ENCODE measurements around the gene ID4.
"Not testable (repeated sequence)": the region's sequence is repeated elsewhere in the genome, so short reads cannot be mapped to it uniquely, and the experiment has no call there.

The ID4 gene

DNA sequence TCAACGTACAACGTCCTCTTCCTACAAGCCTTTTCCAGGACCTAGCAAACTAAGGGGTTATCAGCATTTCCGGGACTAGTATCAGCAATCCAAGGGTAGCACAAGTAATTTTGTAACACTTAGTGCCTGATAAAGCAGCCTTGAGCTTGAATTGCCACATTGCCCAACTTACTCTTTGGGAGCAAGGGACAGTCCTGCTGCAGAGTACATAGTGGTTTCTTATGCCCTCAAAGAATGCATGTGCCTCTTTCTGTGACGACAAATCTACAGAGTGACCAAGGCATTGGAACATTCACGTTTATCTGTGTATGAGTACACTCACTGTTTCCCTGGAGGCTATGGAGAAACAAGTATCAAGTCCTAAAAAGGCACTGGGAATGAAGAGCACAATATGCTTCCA lies 3.2 kb upstream of the ID4 start:
- no peak for DNase-seq (ENCODE audit: low read depth)

- DNase-seq (ENCODE audit: low read depth): no peak
Measured at GRCh38 chr6:19834858-19835257, 2.3 kb upstream of the ID4 start.

DNA sequence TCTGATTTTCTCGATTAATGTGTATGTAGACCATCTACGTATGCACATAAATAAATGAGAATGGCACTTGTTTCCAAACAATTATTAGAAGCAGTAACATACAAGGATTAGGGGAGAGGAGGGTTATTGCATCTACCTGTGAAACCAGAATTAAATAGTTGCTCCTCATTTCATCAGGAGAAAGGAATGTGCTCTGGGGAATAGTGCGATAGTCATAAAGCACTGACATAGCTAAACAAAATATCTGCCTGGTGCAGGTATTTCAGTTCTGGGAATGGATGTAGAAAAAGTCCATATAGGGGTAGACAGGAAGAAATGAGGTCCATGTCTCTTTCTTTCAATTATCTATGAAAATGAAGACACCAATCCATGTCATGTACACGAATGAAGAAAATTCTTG lies 1.6 kb upstream of the ID4 start:
- DNase-seq (ENCODE audit: low read depth): no peak

- no peak for DNase-seq (ENCODE audit: low read depth)
Measured at GRCh38 chr6:19837511-19838441, 606 bp downstream of the ID4 start.

DNA sequence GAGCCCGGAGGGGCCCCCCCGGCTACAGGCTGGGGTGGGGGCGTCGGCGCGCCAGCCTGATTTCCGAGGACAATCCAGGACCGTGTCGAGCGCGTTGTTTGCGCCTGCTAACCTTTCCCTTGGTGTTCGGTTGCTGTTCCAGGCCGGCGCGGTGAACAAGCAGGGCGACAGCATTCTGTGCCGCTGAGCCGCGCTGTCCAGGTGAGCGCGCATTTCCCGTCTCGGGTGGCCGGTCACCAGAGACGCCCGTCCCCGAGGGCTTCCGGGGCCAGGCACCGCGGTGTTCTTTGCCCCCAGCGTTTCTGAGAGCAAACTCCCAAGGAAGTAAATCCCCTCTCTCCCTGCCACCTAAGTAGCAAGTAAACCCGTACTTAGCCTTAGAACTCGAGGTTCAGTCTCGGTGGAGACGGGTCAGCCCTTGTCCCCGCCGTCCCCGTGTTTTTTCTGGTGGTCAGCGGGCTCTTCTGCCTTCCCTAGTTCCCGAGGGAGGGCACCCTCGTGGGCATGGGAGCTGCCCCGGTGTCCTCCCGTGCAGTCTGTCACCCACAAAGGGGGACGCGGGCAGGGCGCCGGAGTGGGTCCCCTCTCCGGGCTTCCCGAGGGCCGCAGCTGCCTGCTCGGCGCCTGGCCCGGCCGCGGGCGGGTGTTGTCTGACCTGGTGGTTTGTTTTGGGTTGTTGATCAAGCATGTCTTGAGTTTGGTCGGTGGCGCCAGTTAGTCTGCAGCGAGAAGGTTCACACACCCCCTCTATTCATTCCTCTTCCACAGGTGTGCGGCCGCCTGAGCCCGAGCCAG lies 1.5 kb downstream of the ID4 start:
- no peak for DNase-seq (ENCODE audit: low read depth)

GRCh38 chr6:19839237-19839546 lies 2.0 kb downstream of the ID4 start:
- DNase-seq (ENCODE audit: low read depth): no peak

DNA sequence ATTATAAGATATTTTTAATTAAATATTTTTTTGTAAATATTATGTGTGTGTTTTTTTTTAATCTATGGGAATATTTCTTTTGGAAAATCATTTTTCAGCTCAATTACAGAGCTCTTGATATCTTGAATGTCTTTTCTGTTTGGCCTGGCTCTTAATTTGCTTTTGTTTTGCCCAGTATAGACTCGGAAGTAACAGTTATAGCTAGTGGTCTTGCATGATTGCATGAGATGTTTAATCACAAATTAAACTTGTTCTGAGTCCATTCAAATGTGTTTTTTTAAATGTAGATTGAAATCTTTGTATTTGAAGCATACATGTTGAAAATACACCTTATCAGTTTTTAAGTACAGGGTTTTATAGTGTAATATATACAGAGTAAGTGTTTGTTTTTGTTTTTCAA lies 2.6 kb downstream of the ID4 start:
- no peak for DNase-seq (ENCODE audit: low read depth)

DNA sequence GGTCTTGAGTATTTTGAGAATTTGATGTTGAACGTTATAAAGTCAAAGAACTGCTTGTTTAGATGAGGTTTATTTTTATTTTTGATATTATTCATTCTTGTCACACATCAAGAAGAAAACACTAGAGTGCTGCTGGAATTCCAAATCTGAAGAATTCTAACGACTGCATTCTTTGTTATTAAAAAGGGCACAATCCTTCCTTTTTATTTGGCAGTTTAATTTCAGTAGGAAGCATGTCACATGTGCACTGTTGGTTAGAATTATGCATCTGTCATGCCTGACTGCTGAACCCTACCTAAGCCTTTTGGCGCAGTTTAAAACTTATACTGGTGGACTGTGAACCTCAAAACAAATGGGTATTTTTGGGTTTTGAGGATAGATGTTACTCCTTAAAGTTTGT lies 4.0 kb downstream of the ID4 start:
- no peak for DNase-seq (ENCODE audit: low read depth)

DNA sequence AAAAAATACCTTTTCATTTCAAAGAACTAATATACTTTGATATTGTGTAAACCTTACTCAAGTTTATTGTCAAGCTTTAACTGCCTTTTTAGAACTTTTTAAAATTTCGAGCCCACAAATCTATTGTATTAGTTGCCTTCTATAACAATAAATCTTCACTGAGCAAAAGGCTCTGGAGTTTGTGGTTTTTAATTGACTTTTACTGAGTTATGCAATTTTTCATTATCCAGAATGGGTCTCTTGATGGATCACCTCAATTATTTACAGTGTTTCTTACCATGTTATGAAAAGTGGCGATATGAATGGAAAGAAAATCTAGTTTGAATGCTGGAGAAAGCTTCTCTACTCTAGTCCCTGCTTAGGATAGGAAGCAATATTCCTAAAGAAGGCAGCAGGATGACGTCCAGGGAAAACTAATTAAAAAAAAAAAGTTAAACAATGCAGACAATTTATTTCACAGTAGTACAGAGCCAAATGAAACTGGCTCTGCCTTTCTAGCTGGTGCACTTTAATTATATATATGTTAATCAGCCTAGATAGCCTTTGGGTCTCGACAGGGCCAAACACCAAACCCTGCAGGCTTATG lies 5.0 kb downstream of the ID4 start:
- DNase-seq (ENCODE audit: low read depth): no peak

DNA sequence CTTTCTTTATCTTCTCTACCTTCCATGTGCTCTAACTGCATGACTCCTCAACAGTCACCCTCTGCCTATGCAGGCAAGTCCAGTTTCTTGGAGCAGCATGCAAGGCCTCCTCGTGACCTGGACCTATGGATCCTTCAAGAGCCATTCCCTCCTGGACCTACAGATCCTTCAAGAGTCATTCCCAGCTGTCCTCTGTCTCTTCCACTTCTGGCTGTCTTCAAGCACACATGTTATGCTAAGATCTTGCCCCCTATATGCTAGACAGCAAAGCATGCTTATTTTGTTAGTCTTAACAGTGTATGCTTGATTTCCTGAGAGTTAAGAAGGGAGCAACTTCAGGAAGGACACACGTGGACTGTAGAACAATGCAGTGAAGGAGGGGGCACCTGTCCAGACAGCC lies 7.5 kb downstream of the ID4 start:
- DNase-seq (ENCODE audit: low read depth): no peak

- DNase-seq (ENCODE audit: low read depth): no peak
Measured at GRCh38 chr6:19845266-19846041, 8.3 kb downstream of the ID4 start.

DNA sequence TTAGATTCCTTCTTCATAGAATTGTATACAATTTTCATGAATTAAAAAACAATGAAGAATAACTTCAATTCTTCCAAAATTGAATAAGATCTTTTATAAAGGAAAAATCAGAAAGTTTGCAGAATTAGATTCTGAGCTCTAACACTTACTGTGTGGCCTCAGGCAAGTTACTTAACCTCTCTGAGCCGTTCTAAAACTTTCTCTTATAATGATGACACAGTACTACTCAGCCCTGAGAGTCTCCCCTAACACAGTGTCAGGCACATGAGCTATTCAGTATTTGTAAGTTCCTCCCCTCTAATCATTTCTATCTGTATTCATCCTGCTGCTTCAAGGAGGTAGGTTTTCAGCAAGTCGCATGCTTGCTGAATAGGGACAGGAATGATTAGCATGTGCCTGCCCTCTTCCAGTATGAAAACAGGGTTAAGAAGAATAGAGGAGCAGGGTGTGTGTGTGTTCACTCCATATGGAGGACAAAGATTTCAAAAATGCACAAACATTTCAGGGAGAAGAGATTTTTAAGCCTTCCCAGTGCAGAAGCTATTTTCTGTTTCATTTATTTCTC lies 11.4 kb downstream of the ID4 start:
- DNase-seq (ENCODE audit: low read depth): no peak

- no peak for DNase-seq (ENCODE audit: low read depth)
Measured at GRCh38 chr6:19849196-19849595, 12.0 kb downstream of the ID4 start.

DNA sequence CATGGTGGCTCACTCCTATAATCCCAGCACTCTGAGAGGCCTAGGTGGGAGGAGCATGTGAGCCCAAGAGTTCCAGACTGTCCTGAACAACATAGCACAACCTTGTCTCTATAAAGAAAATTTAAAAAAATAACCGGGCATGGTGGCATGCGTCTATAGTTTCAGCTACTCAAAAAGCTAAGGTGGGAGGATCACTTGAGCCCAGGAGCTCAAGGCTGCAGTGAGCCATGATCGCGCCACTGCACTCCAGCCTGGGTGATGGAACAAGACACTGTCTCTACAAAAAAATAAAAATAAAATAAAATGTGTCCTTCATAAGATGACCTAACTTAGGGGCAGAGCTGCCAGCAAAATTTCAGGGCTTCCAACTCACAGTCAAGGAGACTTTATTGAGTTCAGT lies 12.6 kb downstream of the ID4 start:
- no peak for DNase-seq (ENCODE audit: low read depth)

- no peak for DNase-seq (ENCODE audit: low read depth)
Measured at GRCh38 chr6:19851241-19852089, 14.3 kb downstream of the ID4 start.

GRCh38 chr6:19852090-19852457 lies 14.9 kb downstream of the ID4 start:
- DNase-seq (ENCODE audit: low read depth): no peak

DNA sequence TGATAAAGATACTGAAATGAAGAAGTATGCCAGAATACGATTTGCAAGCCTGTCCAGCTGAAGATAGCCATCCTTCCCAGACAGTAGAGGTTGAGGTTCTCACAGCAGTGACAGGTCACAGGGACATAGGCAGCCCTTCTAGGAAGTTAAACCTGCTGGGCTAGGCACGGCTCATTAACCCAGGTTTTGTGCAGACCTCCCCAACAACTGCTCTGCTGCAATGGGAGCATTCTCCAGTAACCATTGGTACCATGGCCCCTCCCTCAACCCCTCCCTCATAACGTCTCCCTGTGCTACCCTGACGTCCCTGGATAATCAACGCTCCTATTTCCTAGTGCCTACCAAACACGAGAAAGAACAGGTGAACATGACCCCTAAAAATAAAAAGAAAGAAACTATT lies 15.8 kb downstream of the ID4 start:
- DNase-seq (ENCODE audit: low read depth): no peak

DNA sequence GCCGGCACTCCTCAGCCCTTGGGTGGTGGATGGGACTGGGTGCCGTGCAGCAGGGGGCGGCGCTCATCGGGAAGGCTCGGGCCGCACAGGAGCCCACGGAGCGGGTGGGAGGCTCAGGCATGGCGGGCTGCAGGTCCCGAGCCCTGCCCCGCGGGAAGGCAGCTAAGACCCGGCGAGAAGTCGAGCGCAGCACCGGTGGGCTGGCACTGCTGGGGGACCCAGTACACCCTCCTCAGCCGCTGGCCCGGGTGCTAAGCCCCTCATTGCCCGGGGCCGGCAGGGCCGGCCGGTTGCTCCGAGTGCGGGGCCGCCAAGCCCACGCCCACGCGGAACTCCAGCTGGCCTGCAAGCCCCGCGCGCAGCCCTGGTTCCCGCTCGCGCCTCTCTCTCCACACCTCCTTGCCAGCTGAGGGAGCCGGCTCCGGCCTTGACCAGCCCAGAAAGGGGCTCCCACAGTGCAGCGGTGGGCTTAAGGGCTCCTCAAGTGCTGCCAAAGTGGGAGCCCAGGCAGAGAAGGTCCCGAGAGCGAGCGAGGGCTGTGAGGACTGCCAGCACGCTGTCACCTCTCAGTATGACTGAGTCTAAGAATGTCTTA lies 17.3 kb downstream of the ID4 start:
- not testable (repeated sequence) for DNase-seq (ENCODE audit: low read depth)

DNA sequence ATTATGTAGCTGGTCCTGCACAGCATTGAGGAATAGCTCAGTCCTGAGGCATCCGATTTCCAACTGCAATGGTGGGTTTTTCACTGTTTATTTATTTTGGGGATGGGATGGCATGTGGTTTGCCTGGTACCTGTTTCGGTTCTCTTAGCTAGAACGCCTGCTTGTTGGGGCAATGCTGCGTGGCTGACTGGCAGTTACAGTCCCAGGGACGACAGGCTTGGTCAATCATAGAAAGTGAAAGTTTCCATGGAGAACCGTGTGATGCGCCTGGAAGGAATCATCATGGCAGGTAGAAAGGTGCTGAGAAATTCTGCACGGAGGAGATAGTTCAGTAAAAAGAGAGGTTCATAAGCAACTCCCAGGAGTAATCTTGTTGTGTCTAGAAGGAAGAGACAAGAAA lies 18.4 kb downstream of the ID4 start:
- DNase-seq (ENCODE audit: low read depth): no peak

- no peak for DNase-seq (ENCODE audit: low read depth)
Measured at GRCh38 chr6:19857139-19857538, 20.0 kb downstream of the ID4 start.

DNA sequence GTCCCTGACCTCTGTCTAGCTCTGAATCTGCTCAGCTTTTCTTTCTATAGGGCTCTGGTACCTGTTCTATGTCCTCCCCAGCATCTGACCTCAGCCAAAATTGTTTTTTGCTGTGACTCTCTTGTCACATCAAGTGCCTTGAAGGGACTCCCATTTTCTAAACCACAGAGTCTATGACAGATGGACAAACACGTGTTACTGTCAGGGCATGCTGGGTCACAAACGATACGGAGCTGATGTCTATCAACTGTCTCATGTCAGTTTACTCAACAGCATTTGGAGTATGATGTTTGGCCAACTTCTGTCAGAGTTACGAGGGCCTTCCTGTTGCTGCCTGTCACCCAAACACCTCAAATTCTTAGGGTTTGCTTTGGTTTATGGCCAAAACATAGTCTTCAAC lies 20.5 kb downstream of the ID4 start:
- DNase-seq (ENCODE audit: low read depth): no peak
